ENCODE results near the gene TMA7.

The TMA7 gene

GRCh38 chr3:48419597-48419996 lies 20.5 kb upstream of the TMA7 start:
- no peak overlapping the region for H3K23ac ChIP-seq (ENCODE audit: low read length in 2 of 2)

GRCh38 chr3:48420561-48420960 lies 19.5 kb upstream of the TMA7 start:
- no peak overlapping the region for H2BK120ac ChIP-seq (ENCODE audit: low read depth, low read length)
- H3K14ac ChIP-seq (ENCODE audit: low read length in 2 of 2) = no peak overlapping the region
- H3K27ac ChIP-seq (ENCODE audit: low read length, poor library complexity, severe bottlenecking) = no peak overlapping the region
- no peaks in the 10 kb centered on the region for H3K27me3 ChIP-seq (ENCODE audit: control insufficient read depth in 1 of 2, insufficient read depth in 1 of 2, low read length in 2 of 2)
- no peak overlapping the region for H3K23ac ChIP-seq (ENCODE audit: low read length in 2 of 2)
- no peak overlapping the region for H3K18ac ChIP-seq (ENCODE audit: low read depth in 1 of 2, low read length in 2 of 2)
- H3K4me1 ChIP-seq (ENCODE audit: control insufficient read depth, insufficient read depth, low read depth, low read length) = peaks cover 18% of the 10 kb centered on the region
- no peak overlapping the region for H2BK15ac ChIP-seq (ENCODE audit: low read depth, poor library complexity, severe bottlenecking)
- 95% methylated on average over 14 of the region's 14 CpGs for WGBS
- no peak overlapping the region for H2AFZ ChIP-seq (ENCODE audit: low read depth, low read length)
- H3K4me2 ChIP-seq (ENCODE audit: low read length, poor library complexity, severe bottlenecking) = no peak overlapping the region
- no peak overlapping the region for H2AK5ac ChIP-seq (ENCODE audit: low read length, severe bottlenecking)
- peaks cover 33 to 87% of the 10 kb centered on the region in 2 experiments for H3K36me3 ChIP-seq (ENCODE audit: control insufficient read depth in 1 of 2, insufficient read depth in 2 of 2, low read depth in 1 of 2, low read length in 2 of 2)
- no peak overlapping the region for H3K4ac ChIP-seq (ENCODE audit: low read depth in 1 of 2, low read length in 2 of 2)
- H4K91ac ChIP-seq (ENCODE audit: low read length) = no peak overlapping the region
- no peak overlapping the region for H3K4me3 ChIP-seq (ENCODE audit: insufficient read depth in 1 of 2, low read depth in 1 of 2, low read length in 2 of 2)
- no peak overlapping the region for H4K8ac ChIP-seq (ENCODE audit: low read length)
- no peak for DNase-seq
- peaks cover 57% of the 10 kb centered on the region for H3K79me1 ChIP-seq (replicated peaks; ENCODE audit: low read length, poor library complexity, severe bottlenecking)
- H2BK5ac ChIP-seq (ENCODE audit: low read depth, low read length, poor library complexity, severe bottlenecking) = no peak overlapping the region
- H3K9me3 ChIP-seq (ENCODE audit: control insufficient read depth, low read length) = no peaks in the 10 kb centered on the region
- H3K9ac ChIP-seq (ENCODE audit: low read length) = no peak overlapping the region
- no peak overlapping the region for H2BK12ac ChIP-seq (ENCODE audit: low read length in 2 of 2)

More at GRCh38 chr3:48419597-48419996, 20.5 kb upstream of the TMA7 start:
- Histone ChIP-seq H3K4me1 (ENCODE audit: control insufficient read depth, insufficient read depth, low read depth, low read length) (peaks cover 9% of the 10 kb centered on the region), H3K14ac (ENCODE audit: low read length in 2 of 2) (no peak overlapping the region), H4K8ac (ENCODE audit: low read length) (no peak overlapping the region), H2AFZ (ENCODE audit: low read depth, low read length) (no peak overlapping the region), H2BK15ac (ENCODE audit: low read depth, poor library complexity, severe bottlenecking) (no peak overlapping the region), H4K91ac (ENCODE audit: low read length) (no peak overlapping the region), H3K4me2 (ENCODE audit: low read length, poor library complexity, severe bottlenecking) (no peak overlapping the region), H2BK5ac (ENCODE audit: low read depth, low read length, poor library complexity, severe bottlenecking) (no peak overlapping the region), H3K9me3 (ENCODE audit: control insufficient read depth, low read length) (no peaks in the 10 kb centered on the region), H2BK12ac (ENCODE audit: low read length in 2 of 2) (no peak overlapping the region), H3K27me3 (ENCODE audit: control insufficient read depth in 1 of 2, insufficient read depth in 1 of 2, low read length in 2 of 2) (no peaks in the 10 kb centered on the region), H3K79me1 (replicated peaks; ENCODE audit: low read length, poor library complexity, severe bottlenecking) (peaks cover 50% of the 10 kb centered on the region), H3K27ac (ENCODE audit: low read length, poor library complexity, severe bottlenecking) (no peak overlapping the region), H3K4ac (ENCODE audit: low read depth in 1 of 2, low read length in 2 of 2) (no peak overlapping the region), H3K18ac (ENCODE audit: low read depth in 1 of 2, low read length in 2 of 2) (no peak overlapping the region), H3K36me3 (ENCODE audit: control insufficient read depth in 1 of 2, insufficient read depth in 2 of 2, low read depth in 1 of 2, low read length in 2 of 2) (peaks cover 43 to 93% of the 10 kb centered on the region in 2 experiments), H2BK120ac (ENCODE audit: low read depth, low read length) (no peak overlapping the region), H3K4me3 (ENCODE audit: insufficient read depth in 1 of 2, low read depth in 1 of 2, low read length in 2 of 2) (no peak overlapping the region), H3K9ac (ENCODE audit: low read length) (no peak overlapping the region), H2AK5ac (ENCODE audit: low read length, severe bottlenecking) (no peak overlapping the region)
- DNase-seq = no peak
- WGBS = 93% methylated on average over 17 of the region's 17 CpGs

- H2BK5ac ChIP-seq (ENCODE audit: low read depth, low read length, poor library complexity, severe bottlenecking) = no peak overlapping the region
- WGBS = over 99% methylated on average over 3 of the region's 3 CpGs
- no peak for DNase-seq
- H3K18ac ChIP-seq (ENCODE audit: low read depth in 1 of 2, low read length in 2 of 2) = no peak overlapping the region
- H2AFZ ChIP-seq (ENCODE audit: low read depth, low read length) = no peak overlapping the region
- H3K9ac ChIP-seq (ENCODE audit: low read length) = no peak overlapping the region
- no peak overlapping the region for H2BK12ac ChIP-seq (ENCODE audit: low read length in 2 of 2)
- H2AK5ac ChIP-seq (ENCODE audit: low read length, severe bottlenecking) = no peak overlapping the region
- H3K4me3 ChIP-seq (ENCODE audit: insufficient read depth in 1 of 2, low read depth in 1 of 2, low read length in 2 of 2) = no peak overlapping the region
- peaks cover 71% of the 10 kb centered on the region for H3K79me1 ChIP-seq (replicated peaks; ENCODE audit: low read length, poor library complexity, severe bottlenecking)
- H2BK120ac ChIP-seq (ENCODE audit: low read depth, low read length) = no peak overlapping the region
- H3K27ac ChIP-seq (ENCODE audit: low read length, poor library complexity, severe bottlenecking) = no peak overlapping the region
- no peak overlapping the region for H3K4ac ChIP-seq (ENCODE audit: low read depth in 1 of 2, low read length in 2 of 2)
- H3K27me3 ChIP-seq (ENCODE audit: control insufficient read depth in 1 of 2, insufficient read depth in 1 of 2, low read length in 2 of 2) = no peaks in the 10 kb centered on the region
- no peaks in the 10 kb centered on the region for H3K9me3 ChIP-seq (ENCODE audit: control insufficient read depth, low read length)
- H2BK15ac ChIP-seq (ENCODE audit: low read depth, poor library complexity, severe bottlenecking) = no peak overlapping the region
- no peak overlapping the region for H3K14ac ChIP-seq (ENCODE audit: low read length in 2 of 2)
- peaks cover 34% of the 10 kb centered on the region for H3K4me1 ChIP-seq (ENCODE audit: control insufficient read depth, insufficient read depth, low read depth, low read length)
- no peak overlapping the region for H3K4me2 ChIP-seq (ENCODE audit: low read length, poor library complexity, severe bottlenecking)
- no peak overlapping the region for H4K91ac ChIP-seq (ENCODE audit: low read length)
- H4K8ac ChIP-seq (ENCODE audit: low read length) = no peak overlapping the region
- H3K36me3 ChIP-seq (ENCODE audit: control insufficient read depth in 1 of 2, insufficient read depth in 2 of 2, low read depth in 1 of 2, low read length in 2 of 2) = peaks cover 17 to 75% of the 10 kb centered on the region in 2 experiments
- H3K23ac ChIP-seq (ENCODE audit: low read length in 2 of 2) = no peak overlapping the region
Measured at GRCh38 chr3:48422272-48422671, 17.8 kb upstream of the TMA7 start.

- H3K4me3 ChIP-seq (ENCODE audit: insufficient read depth in 1 of 2, low read depth in 1 of 2, low read length in 2 of 2) = no peak overlapping the region
- no peak overlapping the region for H4K91ac ChIP-seq (ENCODE audit: low read length)
- H3K4me2 ChIP-seq (ENCODE audit: low read length, poor library complexity, severe bottlenecking) = no peak overlapping the region
- H3K27ac ChIP-seq (ENCODE audit: low read length, poor library complexity, severe bottlenecking) = no peak overlapping the region
- WGBS = 94% methylated on average over 8 of the region's 8 CpGs
- no peak overlapping the region for H3K23ac ChIP-seq (ENCODE audit: low read length in 2 of 2)
- DNase-seq = no peak
- H3K9me3 ChIP-seq (ENCODE audit: control insufficient read depth, low read length) = no peaks in the 10 kb centered on the region
- H3K18ac ChIP-seq (ENCODE audit: low read depth in 1 of 2, low read length in 2 of 2) = no peak overlapping the region
- peaks cover 74% of the 10 kb centered on the region for H3K79me1 ChIP-seq (replicated peaks; ENCODE audit: low read length, poor library complexity, severe bottlenecking)
- H3K9ac ChIP-seq (ENCODE audit: low read length) = no peak overlapping the region
- no peak overlapping the region for H2BK120ac ChIP-seq (ENCODE audit: low read depth, low read length)
- H3K4me1 ChIP-seq (ENCODE audit: control insufficient read depth, insufficient read depth, low read depth, low read length) = peaks cover 38% of the 10 kb centered on the region
- no peak overlapping the region for H4K8ac ChIP-seq (ENCODE audit: low read length)
- H3K36me3 ChIP-seq (ENCODE audit: control insufficient read depth in 1 of 2, insufficient read depth in 2 of 2, low read depth in 1 of 2, low read length in 2 of 2) = peaks cover 13 to 71% of the 10 kb centered on the region in 2 experiments
- H2AK5ac ChIP-seq (ENCODE audit: low read length, severe bottlenecking) = no peak overlapping the region
- no peak overlapping the region for H2AFZ ChIP-seq (ENCODE audit: low read depth, low read length)
- H2BK5ac ChIP-seq (ENCODE audit: low read depth, low read length, poor library complexity, severe bottlenecking) = no peak overlapping the region
- H3K4ac ChIP-seq (ENCODE audit: low read depth in 1 of 2, low read length in 2 of 2) = no peak overlapping the region
- H3K14ac ChIP-seq (ENCODE audit: low read length in 2 of 2) = no peak overlapping the region
- H2BK12ac ChIP-seq (ENCODE audit: low read length in 2 of 2) = no peak overlapping the region
- H3K27me3 ChIP-seq (ENCODE audit: control insufficient read depth in 1 of 2, insufficient read depth in 1 of 2, low read length in 2 of 2) = no peaks in the 10 kb centered on the region
- H2BK15ac ChIP-seq (ENCODE audit: low read depth, poor library complexity, severe bottlenecking) = no peak overlapping the region
Measured at GRCh38 chr3:48422681-48423080, 17.4 kb upstream of the TMA7 start.
